GM20000 (cell line): ENCODE data around the gene STX17.

ENCODE experiments used
- DNase-seq: peaks from one replicate; pipeline ENCODE4 v3.0.0; 2012; ENCODE audit warnings: low spot score
- CTCF ChIP-seq: IDR thresholded peaks from 2 replicates; pipeline ENCODE4 v1.5.1; 2012; ENCODE audit warnings: mild to moderate bottlenecking, control low read depth; ENCODE audit errors: extremely low read depth, missing control alignments

Gene STX17

GRCh38 chr9:99921875-99922710 is 15.6 kb downstream of the STX17 start:
- TF ChIP-seq CTCF, result no peak

GRCh38 chr9:99922711-99923030 is 16.2 kb downstream of the STX17 start:
- no peak for DNase-seq
- no peak for TF ChIP-seq CTCF

More at GRCh38 chr9:99921875-99922710, 15.6 kb downstream of the STX17 start:
- DNase-seq, result no peak

- DNase-seq, result no peak
- no peak for TF ChIP-seq CTCF
These were observed 19.1 kb downstream of the STX17 start for GRCh38 chr9:99925541-99925940.

- DNase-seq, result no peak
- no peak for TF ChIP-seq CTCF
These were observed 23.2 kb downstream of the STX17 start for GRCh38 chr9:99929652-99930051.

GRCh38 chr9:99931155-99931840 is 24.8 kb downstream of the STX17 start:
- no peak for DNase-seq
- no peak for TF ChIP-seq CTCF

GRCh38 chr9:99936947-99937587 is 30.6 kb downstream of the STX17 start:
- no peak for TF ChIP-seq CTCF
- DNase-seq, result no peak

- DNase-seq, result no peak
- TF ChIP-seq CTCF, result no peak
These were observed 40.9 kb downstream of the STX17 start for GRCh38 chr9:99947395-99947794.
